SK-N-SH (cell line): ENCODE data around the gene CX3CL1. TPM values are rescaled to one million over a fixed set of nuclear protein-coding genes. Genes with fewer than 3 reads are reported as not detected.

ENCODE experiments used
- CTCF ChIA-PET: fragments of 300-600, 350-600 bp; formaldehyde crosslinking; extraction: SDS; loops from one replicate; lab custom pipeline; 2021; lab: Yijun Ruan, JAX
- POLR2A ChIA-PET: fragments of 350-600 bp; sonication (Branson Sonifier 250); formaldehyde crosslinking; extraction: SDS; loops from one replicate; lab custom pipeline; 2020; ENCODE audit warnings: antibody characterized with exemption, inconsistent platforms; lab: Yijun Ruan, JAX
- DNase-seq: peaks from one replicate; pipeline ENCODE4 v3.0.0; 2012
- H2AFZ ChIP-seq: fragments of 200-600 bp; sonication (generic); 2 replicates; pipeline ENCODE4 v1.8.1; 2016; ENCODE audit warnings: antibody characterized with exemption, mild to moderate bottlenecking, low read depth
- H3F3A ChIP-seq: fragments of 200-600 bp; sonication (generic); replicated peaks from 2 replicates; pipeline ENCODE3; 2016; ENCODE audit warnings: antibody characterized with exemption, mild to moderate bottlenecking; ENCODE audit not compliant: insufficient read depth
- H3K27ac ChIP-seq, 2 experiments: fragments of 200-500 bp in 1 of 2; fragments of 200-600 bp in 1 of 2; sonication (Bioruptor generic) in 1 of 2; sonication (generic), shearing (Covaris generic) in 1 of 2; 2 replicates each; pipeline versions ENCODE4 v1.5.1 to v1.6.1; 2014 to 2016; ENCODE audit warnings: low read depth in 2 of 2, inconsistent platforms in 1 of 2, low read length in 1 of 2, mild to moderate bottlenecking in 1 of 2, mixed read lengths in 1 of 2
- H3K27me3 ChIP-seq: fragments of 200-600 bp; sonication (generic), shearing (Covaris generic); 2 replicates; pipeline ENCODE4 v1.6.1; 2016; ENCODE audit warnings: mixed run types; ENCODE audit not compliant: insufficient read depth
- H3K36me3 ChIP-seq, 2 experiments: fragments of 200-500 bp in 1 of 2; fragments of 200-600 bp in 1 of 2; sonication (Bioruptor generic) in 1 of 2; sonication (generic) in 1 of 2; replicated peaks in 1 of 2; 2 replicates each; pipeline versions ENCODE3 to v1.5.1; 2014 to 2016; ENCODE audit warnings: low read length in 1 of 2, mild to moderate bottlenecking in 1 of 2; ENCODE audit not compliant: insufficient read depth in 2 of 2, control insufficient read depth in 1 of 2
- H3K4me1 ChIP-seq, 2 experiments: fragments of 200-500 bp in 1 of 2; fragments of 200-600 bp in 1 of 2; sonication (Bioruptor generic) in 1 of 2; sonication (generic), shearing (Covaris generic) in 1 of 2; 2 replicates each; pipeline versions ENCODE4 v1.5.1 to v1.6.1; 2014 to 2016; ENCODE audit warnings: low read depth in 1 of 2, low read length in 1 of 2, mixed run types in 1 of 2; ENCODE audit not compliant: insufficient read depth in 2 of 2, control insufficient read depth in 1 of 2
- H3K4me2 ChIP-seq: fragments of 200-600 bp; sonication (generic), shearing (Covaris generic); 2 replicates; pipeline ENCODE4 v1.6.1; 2017; ENCODE audit warnings: mixed run types
- H3K4me3 ChIP-seq, 2 experiments: fragments of 200-500 bp in 1 of 2; fragments of 200-600 bp in 1 of 2; sonication (Bioruptor generic) in 1 of 2; sonication (generic), shearing (Covaris generic) in 1 of 2; 2 replicates each; pipeline versions ENCODE4 v1.5.1 to v1.8.1; 2014 to 2016; ENCODE audit warnings: low read depth in 2 of 2, inconsistent platforms in 1 of 2, low read length in 1 of 2, mild to moderate bottlenecking in 1 of 2, mixed read lengths in 1 of 2, moderate library complexity in 1 of 2
- H3K79me2 ChIP-seq: fragments of 200-600 bp; sonication (generic); 2 replicates; pipeline ENCODE4 v1.8.1; 2017; ENCODE audit warnings: mild to moderate bottlenecking; ENCODE audit not compliant: insufficient read depth
- H3K9ac ChIP-seq: fragments of 200-600 bp; sonication (generic); 2 replicates; pipeline ENCODE4 v1.6.1; 2017; ENCODE audit warnings: mixed run types
- H3K9me2 ChIP-seq: fragments of 200-600 bp; sonication (generic); 2 replicates; pipeline ENCODE4 v1.6.1; 2017; ENCODE audit warnings: mixed run types
- H3K9me3 ChIP-seq: fragments of 200-600 bp; sonication (generic); 2 replicates; pipeline ENCODE4 v1.6.1; 2017; ENCODE audit warnings: mixed run types, mild to moderate bottlenecking, moderate library complexity
- H4K20me1 ChIP-seq: fragments of 200-600 bp; sonication (generic); 2 replicates; pipeline ENCODE4 v1.6.1; 2017; ENCODE audit warnings: mild to moderate bottlenecking, mixed run types; ENCODE audit not compliant: insufficient read depth
- CHD2 ChIP-seq: fragments of 150-350 bp; IDR thresholded peaks from 2 replicates; pipeline ENCODE4 v1.6.1; 2018; ENCODE audit warnings: low read length; ENCODE audit not compliant: partially characterized antibody
- EZH2phosphoT487 ChIP-seq: fragments of 200-600 bp; sonication (generic); IDR thresholded peaks from 2 replicates; pipeline ENCODE4 v1.6.1; 2017; ENCODE audit warnings: low read depth, mixed run types, mild to moderate bottlenecking, antibody characterized with exemption, moderate library complexity, borderline replicate concordance
- FOSL2 ChIP-seq: IDR thresholded peaks from 2 replicates; pipeline ENCODE4 v1.4.0; 2012; ENCODE audit warnings: low read depth, mild to moderate bottlenecking, moderate library complexity, borderline replicate concordance
- GABPA ChIP-seq: IDR thresholded peaks from 2 replicates; pipeline ENCODE4 v1.4.0; 2012; ENCODE audit warnings: low read depth, mild to moderate bottlenecking
- GATA2 ChIP-seq: sonication (generic); formaldehyde crosslinking; IDR thresholded peaks from 2 replicates; pipeline ENCODE4 v1.5.0; 2020; ENCODE audit warnings: mild to moderate bottlenecking, missing genetic modification reagents
- JUND ChIP-seq: IDR thresholded peaks from 2 replicates; pipeline ENCODE4 v1.4.0; 2012
- MAX ChIP-seq: IDR thresholded peaks from 2 replicates; pipeline ENCODE4 v1.4.0; 2012; ENCODE audit warnings: low read depth
- MEF2A ChIP-seq: IDR thresholded peaks from 2 replicates; pipeline ENCODE4 v1.4.0; 2012; ENCODE audit warnings: low read depth, borderline replicate concordance
- NFIC ChIP-seq: IDR thresholded peaks from 2 replicates; pipeline ENCODE4 v1.4.0; 2012; ENCODE audit warnings: borderline replicate concordance
- POLR2AphosphoS5 ChIP-seq: IDR thresholded peaks from 2 replicates; pipeline ENCODE4 v1.6.1; 2012; ENCODE audit warnings: low read depth, low read length
- RCOR1 ChIP-seq: fragments of 150-350 bp; IDR thresholded peaks from 2 replicates; pipeline ENCODE4 v1.6.1; 2017; ENCODE audit warnings: antibody characterized with exemption, low read length
- RFX5 ChIP-seq: IDR thresholded peaks from 2 replicates; pipeline ENCODE4 v1.6.1; 2012; ENCODE audit warnings: mild to moderate bottlenecking, improper control_type of control experiment, low read length
- RXRA ChIP-seq: IDR thresholded peaks from 2 replicates; pipeline ENCODE4 v1.4.0; 2012; ENCODE audit warnings: low read depth, mild to moderate bottlenecking, borderline replicate concordance
- SIN3A ChIP-seq: IDR thresholded peaks from 2 replicates; pipeline ENCODE4 v1.6.1; 2012; ENCODE audit warnings: low read depth, mild to moderate bottlenecking, low read length, moderate library complexity, borderline replicate concordance
- TEAD4 ChIP-seq: IDR thresholded peaks from 2 replicates; pipeline ENCODE4 v1.4.0; 2012; ENCODE audit warnings: mild to moderate bottlenecking, borderline replicate concordance; ENCODE audit not compliant: insufficient read depth
- ZBTB33 ChIP-seq: IDR thresholded peaks from 2 replicates; pipeline ENCODE4 v1.4.0; 2012; ENCODE audit warnings: low read depth, borderline replicate concordance
- WGBS: methylation state at CpG from one replicate; pipeline ENCODE4 v1.1.6; 2017; ENCODE audit warnings: low lambda C conversion rate; 5-methylcytosine and 5-hydroxymethylcytosine counted together
- polyA plus RNA-seq, 3 experiments: library from polyadenylated mRNA; depleted of rRNA; stranded (reverse); fragments of >200 nt; gene quantifications; 2 replicates each; pipeline ENCODE4 v1.2.3, GENCODE V29; 2012
- TF ChIP-seq, protein P1 (sequence below): fragments of 150-350 bp; IDR thresholded peaks from 2 replicates; pipeline ENCODE4 v1.6.1; 2017; ENCODE audit warnings: antibody characterized with exemption, low read length, low read depth, borderline replicate concordance
- TF ChIP-seq, protein P2 (sequence below): fragments of 150-350 bp; IDR thresholded peaks from 2 replicates; pipeline ENCODE4 v1.6.1; 2016; ENCODE audit warnings: mild to moderate bottlenecking, low read depth, low read length

The CX3CL1 gene
- polyA plus RNA-seq, 1 of the 3 experiments (the other 2 are of a cell fraction): 6.8 TPM

- Histone ChIP-seq H4K20me1 (no peaks in the 10 kb centered on the region), H3K36me3 (peaks cover 58 to 72% of the 10 kb centered on the region in 2 experiments), H3K79me2 (no peaks in the 10 kb centered on the region), H3F3A (no peaks in the 10 kb centered on the region), H3K9me2 (no peaks in the 10 kb centered on the region), H3K27ac (no peak overlapping the region), H2AFZ (no peak overlapping the region), H3K4me1 (no peaks in the 10 kb centered on the region), H3K27me3 (no peaks in the 10 kb centered on the region), H3K4me3 (no peak overlapping the region), H3K9ac (no peak overlapping the region), H3K4me2 (no peak overlapping the region), H3K9me3 (no peaks in the 10 kb centered on the region)
- 82% methylated on average over 5 of the region's 5 CpGs for WGBS
- CTCF ChIA-PET: interaction anchor here (1.0 to 4.6 kb wide), 4 partner anchors 9 to 89 kb away, joined by 5 to 30 read pairs (median 10); partner anchors contain the start of gene POLR2C
- POLR2A ChIA-PET: no interaction called here
- TF ChIP-seq JUND (no peak), MAX (no peak), RXRA (no peak), ZBTB33 (no peak), GATA2 (CRISPR knock-in tag) (no peak), POLR2AphosphoS5 (no peak), RFX5 (no peak), GABPA (no peak)
- TF ChIP-seq, protein P1, sequence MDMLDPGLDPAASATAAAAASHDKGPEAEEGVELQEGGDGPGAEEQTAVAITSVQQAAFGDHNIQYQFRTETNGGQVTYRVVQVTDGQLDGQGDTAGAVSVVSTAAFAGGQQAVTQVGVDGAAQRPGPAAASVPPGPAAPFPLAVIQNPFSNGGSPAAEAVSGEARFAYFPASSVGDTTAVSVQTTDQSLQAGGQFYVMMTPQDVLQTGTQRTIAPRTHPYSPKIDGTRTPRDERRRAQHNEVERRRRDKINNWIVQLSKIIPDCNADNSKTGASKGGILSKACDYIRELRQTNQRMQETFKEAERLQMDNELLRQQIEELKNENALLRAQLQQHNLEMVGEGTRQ: no peak
- no peak for DNase-seq
These were observed 58.7 kb downstream of the CX3CL1 start for GRCh38 chr16:57430955-57431354.

- TF ChIP-seq EZH2phosphoT487 (no peak), TEAD4 (no peak), MEF2A (no peak), POLR2AphosphoS5 (no peak), SIN3A (no peak), GATA2 (CRISPR knock-in tag) (no peak), RXRA (no peak), CHD2 (no peak), NFIC (no peak), FOSL2 (no peak), JUND (no peak), RCOR1 (no peak)
- TF ChIP-seq, protein P2, sequence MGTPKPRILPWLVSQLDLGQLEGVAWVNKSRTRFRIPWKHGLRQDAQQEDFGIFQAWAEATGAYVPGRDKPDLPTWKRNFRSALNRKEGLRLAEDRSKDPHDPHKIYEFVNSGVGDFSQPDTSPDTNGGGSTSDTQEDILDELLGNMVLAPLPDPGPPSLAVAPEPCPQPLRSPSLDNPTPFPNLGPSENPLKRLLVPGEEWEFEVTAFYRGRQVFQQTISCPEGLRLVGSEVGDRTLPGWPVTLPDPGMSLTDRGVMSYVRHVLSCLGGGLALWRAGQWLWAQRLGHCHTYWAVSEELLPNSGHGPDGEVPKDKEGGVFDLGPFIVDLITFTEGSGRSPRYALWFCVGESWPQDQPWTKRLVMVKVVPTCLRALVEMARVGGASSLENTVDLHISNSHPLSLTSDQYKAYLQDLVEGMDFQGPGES: no peak
- TF ChIP-seq, all 33 proteins: peak for 0
- Histone ChIP-seq H3K36me3 (peaks cover 59 to 71% of the 10 kb centered on the region in 2 experiments), H3K27ac (no peak overlapping the region), H3K9ac (no peak overlapping the region), H2AFZ (no peak overlapping the region), H3K4me3 (no peak overlapping the region), H3K9me2 (no peaks in the 10 kb centered on the region), H3F3A (no peaks in the 10 kb centered on the region), H3K79me2 (no peaks in the 10 kb centered on the region), H3K4me1 (no peaks in the 10 kb centered on the region), H3K9me3 (no peaks in the 10 kb centered on the region), H4K20me1 (no peaks in the 10 kb centered on the region), H3K27me3 (no peaks in the 10 kb centered on the region), H3K4me2 (no peak overlapping the region)
- WGBS: 96% methylated on average over 2 of the region's 2 CpGs
- DNase-seq: no peak
- ChIA-PET POLR2A (interaction anchor here (1.1 to 2.1 kb wide), 2 partner anchors 9 to 15 kb away, joined by 3 to 6 read pairs; partner anchors contain the start of genes CIAPIN1 and COQ9), CTCF (interaction anchor here (1.1 to 4.6 kb wide), 6 partner anchors 10 to 87 kb away, joined by 3 to 30 read pairs (median 10); partner anchors contain the start of gene POLR2C)
These were observed 60.2 kb downstream of the CX3CL1 start for GRCh38 chr16:57432505-57432904.
